HepG2 (cell line): ENCODE results near the gene VILL. TPM values are rescaled to one million over a fixed set of nuclear protein-coding genes. Genes with fewer than 3 reads are reported as not detected.
A peak's percentile ranks its signal among the peaks of the same experiment; 100 is the strongest.

ENCODE experiments used
- ATAC-seq: fragments of 200-7000 bp; cut with Tn5 transposase; 3 replicates; pipeline ENCODE4 v1.9.1; 2020; ENCODE audit warnings: mild to moderate bottlenecking, moderate library complexity
- BruUV-seq: library from RNA; stranded (reverse); fragments of 400-500 nt; replicated peaks from 2 replicates; lab custom pipeline; 2021; lab: Mats Ljungman, UMichigan
- CTCF ChIA-PET: fragments of 300-600 bp; formaldehyde crosslinking; extraction: SDS; loops from one replicate; lab custom pipeline; 2021; ENCODE audit warnings: low total read pairs, inconsistent platforms, low intra/inter-chr PET ratio; lab: Yijun Ruan, JAX
- POLR2A ChIA-PET: fragments of 350-600 bp; sonication (Branson Sonifier 250); formaldehyde crosslinking; loops from one replicate; lab custom pipeline; 2020; ENCODE audit warnings: antibody characterized with exemption, inconsistent platforms; lab: Yijun Ruan, JAX
- DNase-seq: peaks from one replicate; pipeline ENCODE4 v3.0.0-alpha.2; 2015; ENCODE audit warnings: low spot score
- FAIRE-seq: peaks from 3 replicates; lab custom pipeline; 2011; peaks lifted over from hg19 to GRCh38; lab: Jason Lieb, UNC
- H2AFZ ChIP-seq: one replicate; pipeline ENCODE4 v1.6.1; 2011; ENCODE audit warnings: low read length, inconsistent platforms
- H3K27ac ChIP-seq: fragments of 300-600 bp; 3 replicates; pipeline ENCODE4 v1.8.0; 2011; ENCODE audit warnings: mixed run types, mild to moderate bottlenecking, mixed read lengths, low read length, inconsistent platforms; ENCODE audit not compliant: insufficient read depth; ENCODE audit errors: extremely low read length
- H3K27me3 ChIP-seq, 2 experiments: fragments of 200-600 bp in 1 of 2; 2 replicates in 1 of 2; 3 replicates in 1 of 2; pipeline versions ENCODE4 v1.6.0 to v1.8.0; 2011; ENCODE audit warnings: low read length in 2 of 2, mild to moderate bottlenecking in 2 of 2, moderate library complexity in 2 of 2, inconsistent platforms in 1 of 2; ENCODE audit not compliant: insufficient read depth in 2 of 2, control insufficient read depth in 1 of 2
- H3K36me3 ChIP-seq, 2 experiments: fragments of 200-600 bp in 1 of 2; replicated peaks in 1 of 2; 2 replicates in 1 of 2; 3 replicates in 1 of 2; pipeline versions ENCODE4 v1.5.1 to v1.8.0; 2011; ENCODE audit warnings: low read length in 2 of 2, inconsistent platforms in 1 of 2; ENCODE audit not compliant: insufficient read depth in 2 of 2, control insufficient read depth in 1 of 2
- H3K4me1 ChIP-seq: 2 replicates; pipeline ENCODE4 v1.5.1; 2012; ENCODE audit warnings: low read length, inconsistent platforms; ENCODE audit not compliant: insufficient read depth
- H3K4me2 ChIP-seq: 2 replicates; pipeline ENCODE4 v1.6.0; 2011; ENCODE audit warnings: low read depth, low read length, inconsistent platforms
- H3K4me3 ChIP-seq, 3 experiments: fragments of 200-600 bp in 1 of 3; sonication (generic), shearing (Covaris generic) in 1 of 3; replicated peaks in 1 of 3; 2 replicates each; pipeline ENCODE4 v1.5.1; 2011 to 2016; ENCODE audit warnings: low read length in 3 of 3, inconsistent platforms in 2 of 3, low read depth in 2 of 3, mild to moderate bottlenecking in 2 of 3, control low read depth in 1 of 3, mixed read lengths in 1 of 3; ENCODE audit not compliant: insufficient read depth in 1 of 3
- H3K79me2 ChIP-seq: one replicate; pipeline ENCODE4 v1.6.1; 2011; ENCODE audit warnings: low read length, inconsistent platforms; ENCODE audit not compliant: insufficient read depth
- H3K9ac ChIP-seq: 2 replicates; pipeline ENCODE4 v1.6.0; 2011; ENCODE audit warnings: mild to moderate bottlenecking, low read depth, low read length, inconsistent platforms; ENCODE audit not compliant: insufficient read depth
- H3K9me3 ChIP-seq: 2 replicates; pipeline ENCODE4 v1.5.1; 2012; ENCODE audit warnings: mild to moderate bottlenecking, low read length
- H4K20me1 ChIP-seq: 2 replicates; pipeline ENCODE4 v1.6.0; 2011; ENCODE audit warnings: inconsistent platforms, mild to moderate bottlenecking, low read length, moderate library complexity; ENCODE audit not compliant: insufficient read depth
- ELF3 ChIP-seq: IDR thresholded peaks from 2 replicates; pipeline ENCODE4 v1.6.1; 2016; ENCODE audit warnings: missing genetic modification reagents, missing compliant biosample characterization
- ESRRA ChIP-seq: sonication (generic); formaldehyde crosslinking; IDR thresholded peaks from 2 replicates; pipeline ENCODE4 v1.5.1; 2020; ENCODE audit warnings: mild to moderate bottlenecking, low read depth, missing genetic modification reagents
- FOXK2 ChIP-seq: fragments of 450-650 bp; IDR thresholded peaks from 2 replicates; pipeline ENCODE4 v1.6.1; 2016
- KDM6A ChIP-seq: IDR thresholded peaks from 2 replicates; pipeline ENCODE4 v1.6.1; 2016; ENCODE audit warnings: low read depth
- NFRKB ChIP-seq: fragments of 450-650 bp; IDR thresholded peaks from 2 replicates; pipeline ENCODE4 v1.6.1; 2017
- REPIN1 ChIP-seq: sonication (generic); formaldehyde crosslinking; IDR thresholded peaks from 2 replicates; pipeline ENCODE4 v1.8.0; 2022; ENCODE audit warnings: missing genetic modification reagents, low read depth, mild to moderate bottlenecking, borderline replicate concordance
- ZFX ChIP-seq: sonication (generic); formaldehyde crosslinking; IDR thresholded peaks from 2 replicates; pipeline ENCODE4 v1.4.0; 2020; ENCODE audit warnings: mild to moderate bottlenecking, low read depth, missing genetic modification reagents, moderate library complexity
- ZNF205 ChIP-seq: IDR thresholded peaks from 2 replicates; pipeline ENCODE4 v1.6.1; 2018; ENCODE audit warnings: missing biosample characterization, missing genetic modification reagents
- ZNF282 ChIP-seq: fragments of 450-650 bp; IDR thresholded peaks from 2 replicates; pipeline ENCODE4 v1.6.1; 2018; ENCODE audit not compliant: partially characterized antibody
- ZNF614 ChIP-seq: IDR thresholded peaks from 2 replicates; pipeline ENCODE4 v1.6.1; 2018; ENCODE audit warnings: missing biosample characterization, missing genetic modification reagents, inconsistent platforms, borderline replicate concordance
- WGBS: methylation state at CpG from one replicate; pipeline ENCODE4 v1.1.6; 2017; ENCODE audit warnings: low lambda C conversion rate; 5-methylcytosine and 5-hydroxymethylcytosine counted together
- in situ Hi-C: cut with HindIII; loops from 2 replicates; pipeline ENCODE4 v1.10.0; 2017; ENCODE audit warnings: low pct_unique_long_range_greater_than_20kb; ENCODE audit not compliant: extremely low pct_ligation_motif_present
- intact Hi-C: fragments of 100-400 bp; cut with micrococcal nuclease; formaldehyde crosslinking; loops from one replicate; pipeline ENCODE4 v1.10.0; 2022; ENCODE audit not compliant: unreplicated experiment
- polyA plus RNA-seq, 8 experiments: library from polyadenylated mRNA; depleted of rRNA in 3 of 8; stranded (reverse) in 7 of 8; unstranded in 1 of 8; fragments of >200 nt; fragmentation: Illumina TruSeq in 4 of 8; extraction: Trizol in 4 of 8; gene quantifications; 2 replicates each; pipeline versions ENCODE4 v1.2.1 to v1.2.3, GENCODE V29; 2011 to 2016; ENCODE audit warnings: low read depth in 4 of 8, missing spikeins in 1 of 8, mixed read lengths in 1 of 8; ENCODE audit not compliant: insufficient read depth in 1 of 8
- total RNA-seq, 5 experiments: library from RNA; depleted of rRNA; stranded (reverse); fragments of >200 nt; fragmentation: Illumina TruSeq; extraction: Trizol; gene quantifications; 2 replicates each; pipeline ENCODE4 v1.2.3, GENCODE V29; 2016; ENCODE audit warnings: low read depth in 1 of 5
- TF ChIP-seq, protein P1 (sequence below): sonication (generic); formaldehyde crosslinking; IDR thresholded peaks from 2 replicates; pipeline ENCODE4 v1.4.0; 2020; ENCODE audit warnings: missing genetic modification reagents, borderline replicate concordance

Gene VILL
- total and polyA plus RNA-seq, 2 of the 13 experiments (the other 11 are each of a cell fraction or from before 2014, with no cell fraction given) = 3.2 to 5.3 TPM

DNA sequence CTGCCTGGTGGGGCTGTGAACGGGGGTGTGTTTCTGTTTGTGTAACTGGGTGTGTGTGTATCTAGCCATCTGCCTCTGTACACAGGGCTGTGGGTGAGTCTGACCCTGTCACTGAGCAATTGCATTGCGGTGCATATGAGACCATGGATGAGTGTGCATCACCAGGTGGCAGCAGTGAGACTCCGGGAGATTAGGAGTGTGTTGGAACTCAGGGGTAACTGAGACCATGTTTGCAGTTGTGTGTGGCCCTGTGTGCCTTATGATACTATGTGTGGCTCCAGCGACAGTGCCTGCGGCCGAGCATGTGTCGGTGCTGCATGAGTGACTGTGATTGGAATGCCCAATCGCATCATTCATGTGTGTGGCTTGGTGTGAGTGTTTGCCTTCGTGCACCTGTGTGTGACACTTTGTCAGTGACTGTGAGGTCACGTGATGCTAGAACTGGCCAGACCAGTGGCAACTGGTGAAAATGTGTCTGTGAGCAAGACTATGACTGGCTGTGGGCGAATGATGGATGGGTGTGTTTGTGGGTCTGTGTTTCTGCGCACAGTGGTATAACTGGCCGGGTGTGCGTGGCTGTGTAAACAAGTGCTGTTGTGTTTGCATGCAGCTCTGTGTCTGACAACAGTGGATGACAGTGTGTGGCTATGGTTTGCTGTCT lies 14.0 kb downstream of the VILL start (continued):
- peak; percentile 60; the same call in 1 of the 2 replicates for TF ChIP-seq ELF3 (CRISPR knock-in tag)

DNA sequence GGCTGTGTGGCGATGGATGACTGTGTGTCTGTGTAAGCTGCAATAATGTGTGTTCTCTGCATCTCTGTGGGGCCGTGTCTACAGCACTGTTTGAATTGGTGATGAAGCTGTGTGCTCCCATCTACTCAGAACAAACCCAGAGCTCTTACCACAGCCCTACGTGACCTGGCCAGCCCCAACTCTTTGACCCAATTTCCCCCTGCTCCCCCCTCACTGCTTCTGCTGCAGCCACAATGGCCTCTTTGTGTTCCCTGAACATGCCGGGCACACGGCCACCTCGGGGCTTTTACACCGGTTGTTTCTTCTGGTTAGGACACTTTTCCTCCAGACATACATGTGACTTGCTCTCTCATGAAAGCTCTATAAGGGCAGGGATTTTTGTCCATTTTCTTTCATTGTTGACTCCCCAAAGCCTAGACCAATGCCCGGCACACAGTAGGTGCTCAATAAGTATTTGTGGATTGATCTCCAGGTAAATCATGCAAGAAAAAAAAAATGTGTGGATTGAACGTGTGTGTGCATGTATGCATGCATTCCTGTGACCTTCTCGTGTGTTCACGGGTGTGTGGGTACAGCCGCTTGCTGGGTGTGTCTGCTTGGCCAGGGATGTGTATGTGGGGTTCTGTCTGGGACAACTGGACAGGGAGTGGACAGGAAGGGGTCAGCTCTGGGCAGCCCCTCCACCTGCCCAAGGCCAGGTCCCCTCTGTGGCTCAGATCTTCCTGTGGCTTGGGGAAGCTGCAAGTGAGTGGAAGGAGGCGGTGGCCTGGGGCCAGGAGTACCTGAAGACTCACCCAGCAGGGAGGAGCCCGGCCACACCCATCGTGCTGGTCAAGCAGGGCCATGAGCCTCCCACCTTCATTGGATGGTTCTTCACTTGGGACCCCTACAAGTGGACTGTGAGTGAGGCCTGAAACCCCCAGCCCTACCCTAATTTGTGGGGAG lies 14.8 kb downstream of the VILL start:
- peak overlapping the region; percentile 43 to 77 (median 59) for H3K4me3 ChIP-seq
- no peaks in the 10 kb centered on the region for H4K20me1 ChIP-seq
- peak overlapping the region; percentile 72 for H3K9ac ChIP-seq
- FAIRE-seq (no peak), ATAC-seq (peak; percentile 70), DNase-seq (peak; percentile 93)
- no peaks in the 10 kb centered on the region for H3K9me3 ChIP-seq
- ChIA-PET CTCF (interaction anchor here (0.7 kb wide), 1 partner anchor 40 kb away, joined by 3 read pairs; no protein-coding TSS in a partner anchor), POLR2A (interaction anchor here (0.8 to 1.7 kb wide), 6 partner anchors 9 to 132 kb away, joined by 3 to 6 read pairs (median 4); partner anchors contain the start of gene ACAA1)
- peak overlapping the region; percentile 76 for H3K27ac ChIP-seq
- intact Hi-C loops (loop anchor here (1.0 to 2.0 kb wide), 3 partner anchors 131 to 277 kb away; partner anchors contain the start of genes ACAA1 and SLC22A14), in situ Hi-C loops (no loop called here)
- H3K79me2 ChIP-seq = no peaks in the 10 kb centered on the region
- H3K36me3 ChIP-seq = no peaks in the 10 kb centered on the region; a peak in 2 of 5 replicates
- 25% methylated on average over 12 of the region's 15 CpGs for WGBS
- no peak overlapping the region for H2AFZ ChIP-seq
- peaks cover 59% of the 10 kb centered on the region for H3K4me1 ChIP-seq
- peaks cover 0 to 2% of the 10 kb centered on the region in 2 experiments; a peak in 2 of 5 replicates for H3K27me3 ChIP-seq
- BruUV-seq = no TSS peak
- H3K4me2 ChIP-seq = peak overlapping the region; percentile 97
- TF ChIP-seq ZNF614 (CRISPR knock-in tag) (no peak), NFRKB (no peak), ZNF282 (no peak), ZFX (no peak; the same call in 1 of the 2 replicates), ZNF205 (CRISPR knock-in tag) (no peak), FOXK2 (no peak), REPIN1 (no peak; the same call in 1 of the 2 replicates), ESRRA (CRISPR knock-in tag) (no peak), KDM6A (CRISPR knock-in tag) (no peak)
- TF ChIP-seq, protein P1, sequence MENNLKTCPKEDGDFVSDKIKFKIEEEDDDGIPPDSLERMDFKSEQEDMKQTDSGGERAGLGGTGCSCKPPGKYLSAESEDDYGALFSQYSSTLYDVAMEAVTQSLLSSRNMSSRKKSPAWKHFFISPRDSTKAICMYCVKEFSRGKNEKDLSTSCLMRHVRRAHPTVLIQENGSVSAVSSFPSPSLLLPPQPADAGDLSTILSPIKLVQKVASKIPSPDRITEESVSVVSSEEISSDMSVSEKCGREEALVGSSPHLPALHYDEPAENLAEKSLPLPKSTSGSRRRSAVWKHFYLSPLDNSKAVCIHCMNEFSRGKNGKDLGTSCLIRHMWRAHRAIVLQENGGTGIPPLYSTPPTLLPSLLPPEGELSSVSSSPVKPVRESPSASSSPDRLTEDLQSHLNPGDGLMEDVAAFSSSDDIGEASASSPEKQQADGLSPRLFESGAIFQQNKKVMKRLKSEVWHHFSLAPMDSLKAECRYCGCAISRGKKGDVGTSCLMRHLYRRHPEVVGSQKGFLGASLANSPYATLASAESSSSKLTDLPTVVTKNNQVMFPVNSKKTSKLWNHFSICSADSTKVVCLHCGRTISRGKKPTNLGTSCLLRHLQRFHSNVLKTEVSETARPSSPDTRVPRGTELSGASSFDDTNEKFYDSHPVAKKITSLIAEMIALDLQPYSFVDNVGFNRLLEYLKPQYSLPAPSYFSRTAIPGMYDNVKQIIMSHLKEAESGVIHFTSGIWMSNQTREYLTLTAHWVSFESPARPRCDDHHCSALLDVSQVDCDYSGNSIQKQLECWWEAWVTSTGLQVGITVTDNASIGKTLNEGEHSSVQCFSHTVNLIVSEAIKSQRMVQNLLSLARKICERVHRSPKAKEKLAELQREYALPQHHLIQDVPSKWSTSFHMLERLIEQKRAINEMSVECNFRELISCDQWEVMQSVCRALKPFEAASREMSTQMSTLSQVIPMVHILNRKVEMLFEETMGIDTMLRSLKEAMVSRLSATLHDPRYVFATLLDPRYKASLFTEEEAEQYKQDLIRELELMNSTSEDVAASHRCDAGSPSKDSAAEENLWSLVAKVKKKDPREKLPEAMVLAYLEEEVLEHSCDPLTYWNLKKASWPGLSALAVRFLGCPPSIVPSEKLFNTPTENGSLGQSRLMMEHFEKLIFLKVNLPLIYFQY (CRISPR knock-in tag) = no peak; the same call in 1 of the 2 replicates
